DOHH2 (cell line): Measurements from ENCODE around the gene TMED7.

Experiments
- EZH2phosphoT487 ChIP-seq: fragments of 200-600 bp; sonication (generic); IDR thresholded peaks from 2 replicates; pipeline ENCODE4 v1.6.1; 2017; ENCODE audit warnings: borderline replicate concordance, mild to moderate bottlenecking, antibody characterized with exemption, low read length, moderate library complexity, mixed read lengths
- TF ChIP-seq, protein P1 (sequence below): fragments of 200-600 bp; sonication (generic); IDR thresholded peaks from one replicate; pipeline ENCODE4 v1.5.1; 2014; ENCODE audit warnings: antibody characterized with exemption, mild to moderate bottlenecking, low read depth, low read length; ENCODE audit not compliant: poor library complexity, severe bottlenecking

DNA sequence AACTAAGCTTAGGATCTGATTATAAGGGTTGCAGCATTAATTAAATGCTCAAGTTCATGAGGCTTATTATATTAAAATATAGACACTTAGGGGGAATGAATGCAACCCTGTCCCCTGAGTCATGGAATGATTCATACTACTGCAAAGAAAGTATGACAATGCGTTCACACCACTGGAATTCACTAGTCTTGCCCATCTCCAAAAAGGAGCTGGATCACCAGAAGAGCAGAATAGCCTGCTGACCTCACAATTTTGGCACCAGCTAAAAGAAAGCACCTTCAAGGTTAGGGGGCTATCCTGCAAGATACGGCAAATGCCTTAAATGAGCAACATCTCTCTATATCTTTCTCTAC, 32.0 kb upstream of the TMED7 start:
- TF ChIP-seq, protein P1, sequence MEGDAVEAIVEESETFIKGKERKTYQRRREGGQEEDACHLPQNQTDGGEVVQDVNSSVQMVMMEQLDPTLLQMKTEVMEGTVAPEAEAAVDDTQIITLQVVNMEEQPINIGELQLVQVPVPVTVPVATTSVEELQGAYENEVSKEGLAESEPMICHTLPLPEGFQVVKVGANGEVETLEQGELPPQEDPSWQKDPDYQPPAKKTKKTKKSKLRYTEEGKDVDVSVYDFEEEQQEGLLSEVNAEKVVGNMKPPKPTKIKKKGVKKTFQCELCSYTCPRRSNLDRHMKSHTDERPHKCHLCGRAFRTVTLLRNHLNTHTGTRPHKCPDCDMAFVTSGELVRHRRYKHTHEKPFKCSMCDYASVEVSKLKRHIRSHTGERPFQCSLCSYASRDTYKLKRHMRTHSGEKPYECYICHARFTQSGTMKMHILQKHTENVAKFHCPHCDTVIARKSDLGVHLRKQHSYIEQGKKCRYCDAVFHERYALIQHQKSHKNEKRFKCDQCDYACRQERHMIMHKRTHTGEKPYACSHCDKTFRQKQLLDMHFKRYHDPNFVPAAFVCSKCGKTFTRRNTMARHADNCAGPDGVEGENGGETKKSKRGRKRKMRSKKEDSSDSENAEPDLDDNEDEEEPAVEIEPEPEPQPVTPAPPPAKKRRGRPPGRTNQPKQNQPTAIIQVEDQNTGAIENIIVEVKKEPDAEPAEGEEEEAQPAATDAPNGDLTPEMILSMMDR = no peak
- TF ChIP-seq EZH2phosphoT487 = no peak
